Esophagus muscularis mucosa (tissue), 4 donors: ENCODE measurements around the gene DAND5. TPM values are rescaled to one million over a fixed set of nuclear protein-coding genes. Genes with fewer than 3 reads are reported as not detected.
A peak's percentile ranks its signal among the peaks of the same experiment; 100 is the strongest.

Experiments used
- DNase-seq: peaks from one replicate; pipeline ENCODE4 v3.0.0-alpha.2; 2017; ENCODE audit errors: extremely low spot score
- H3K27ac ChIP-seq, 4 donors: fragments of 200-600 bp; sonication (generic); replicated peaks in 1 of 4; 1 replicate in 3 of 4; 2 replicates in 1 of 4; pipeline ENCODE4 v1.5.1; 2016 to 2019; ENCODE audit warnings: mild to moderate bottlenecking in 1 of 4
- H3K27me3 ChIP-seq, 4 donors: fragments of 200-600 bp; sonication (generic); one replicate each; pipeline versions ENCODE4 v1.5.1 to v1.6.0; 2016 to 2019
- H3K36me3 ChIP-seq, 4 donors: fragments of 200-600 bp; sonication (generic); one replicate each; pipeline ENCODE4 v1.5.1; 2016 to 2019
- H3K4me1 ChIP-seq, 4 donors: fragments of 200-600 bp; sonication (generic); one replicate each; pipeline ENCODE4 v1.5.1; 2016 to 2019
- H3K4me3 ChIP-seq, 4 donors: fragments of 200-600 bp; sonication (generic); 1 replicate in 2 of 4; 2 replicates in 2 of 4; pipeline ENCODE4 v1.5.1; 2016 to 2019; ENCODE audit warnings: mild to moderate bottlenecking in 4 of 4, moderate library complexity in 1 of 4
- H3K9me3 ChIP-seq, 4 donors: fragments of 200-600 bp; sonication (generic); 1 replicate in 3 of 4; 2 replicates in 1 of 4; pipeline ENCODE4 v1.5.1; 2016 to 2019
- CTCF ChIP-seq, 3 experiments: fragments of 200-600 bp in 2 of 3; fragments of 450-650 bp in 1 of 3; sonication (generic) in 2 of 3; IDR thresholded peaks; one replicate each; pipeline ENCODE4 v1.5.1; 2017 to 2019; ENCODE audit warnings: antibody characterized with exemption in 3 of 3, mild to moderate bottlenecking in 2 of 3, moderate library complexity in 1 of 3
- EP300 ChIP-seq: sonication (generic); formaldehyde crosslinking; IDR thresholded peaks from one replicate; pipeline ENCODE4 v1.6.1; 2017; ENCODE audit warnings: antibody characterized with exemption
- POLR2A ChIP-seq: fragments of 450-650 bp; IDR thresholded peaks from one replicate; pipeline ENCODE4 v1.6.1; 2017; ENCODE audit warnings: antibody characterized with exemption, moderate library complexity, mild to moderate bottlenecking, low read depth
- POLR2AphosphoS5 ChIP-seq, 2 donors: sonication (generic); formaldehyde crosslinking; IDR thresholded peaks; one replicate each; pipeline ENCODE4 v1.6.1; 2017; ENCODE audit warnings: antibody characterized with exemption in 2 of 2
- WGBS: methylation state at CpG from one replicate; pipeline ENCODE4 v1.1.5; 2018; 5-methylcytosine and 5-hydroxymethylcytosine counted together
- intact Hi-C: fragments of 100-400 bp; cut with DNase I; formaldehyde crosslinking; loops from one replicate; pipeline ENCODE4 v1.15.1; 2023
- total RNA-seq, 4 donors: library from RNA; depleted of rRNA; stranded (reverse); fragments of >200 nt; gene quantifications; one replicate each; pipeline versions ENCODE4 v1.1.0 to v1.2.1, GENCODE V29; 2016

The DAND5 gene
- total RNA-seq, 4 donors from 2014 or later = 0.19 to 0.83 (median 0.29) TPM; not detected in 1

DNA sequence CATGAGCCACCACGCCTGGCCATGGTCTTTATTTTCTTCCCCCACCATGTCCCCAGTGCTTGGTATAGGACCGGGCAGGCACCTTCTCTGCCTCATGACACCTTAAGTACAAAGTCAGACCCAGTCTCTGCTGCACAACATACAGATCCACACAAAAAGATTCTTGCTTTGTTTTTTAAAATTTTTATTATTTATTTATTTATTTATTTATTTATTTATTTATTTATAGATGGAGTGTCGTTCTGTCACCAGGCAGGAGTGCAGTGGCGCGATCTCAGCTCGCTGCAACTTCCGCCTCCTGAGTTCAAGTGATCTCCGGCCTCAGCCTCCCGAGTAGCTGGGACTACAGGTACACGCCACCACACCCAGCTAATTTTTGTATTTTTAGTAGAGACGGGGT lies 23.4 kb downstream of the DAND5 start:
- Histone ChIP-seq H3K4me3 (no peak overlapping the region), H3K9me3 (no peaks in the 10 kb centered on the region), H3K36me3 (no peaks in the 10 kb centered on the region), H3K27ac (no peak overlapping the region), H3K27me3 (no peaks in the 10 kb centered on the region), H3K4me1 (peaks cover 12 to 22% (median 20%) of the 10 kb centered on the region in 4 donors)
- no peak for DNase-seq
- intact Hi-C loops = no loop called here
- TF ChIP-seq POLR2AphosphoS5 (IDR thresholded peaks at IDR 0.05) (no peak), CTCF (IDR thresholded peaks at IDR 0.05) (no peak), POLR2A (no peak)
- WGBS = 97% methylated on average over 11 of the region's 11 CpGs

DNA sequence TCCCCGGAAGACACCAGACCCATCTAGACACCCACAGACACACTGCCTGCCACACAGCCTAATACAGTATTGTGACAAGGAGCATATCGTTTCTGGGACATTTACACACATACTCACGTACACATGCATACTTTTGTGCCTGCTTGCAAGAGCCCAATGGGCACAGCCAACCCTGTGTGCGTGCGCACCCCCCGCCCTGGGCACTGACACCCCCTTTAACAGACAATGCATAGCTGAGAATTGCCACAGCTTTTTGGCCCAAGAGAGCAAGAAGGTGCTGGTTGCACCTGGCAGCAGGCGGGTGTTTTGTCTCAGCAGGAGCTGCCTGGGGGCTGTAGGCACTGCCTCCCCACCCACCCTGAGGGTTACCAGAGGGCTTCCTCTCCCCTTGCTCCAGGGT lies 24.2 kb downstream of the DAND5 start:
- WGBS = 86% methylated on average over 7 of the region's 7 CpGs
- no peak for DNase-seq
- no peaks in the 10 kb centered on the region for H3K9me3 ChIP-seq
- intact Hi-C loops = no loop called here
- TF ChIP-seq CTCF (IDR thresholded peaks at IDR 0.05) = no peak
- no peak for TF ChIP-seq EP300
- no peak for TF ChIP-seq POLR2A
- no peak for TF ChIP-seq POLR2AphosphoS5 (IDR thresholded peaks at IDR 0.05)
- peaks cover 13 to 30% (median 29%) of the 10 kb centered on the region in 4 donors for H3K4me1 ChIP-seq
- peaks cover 0 to 2% (median under 1%) of the 10 kb centered on the region in 4 donors for H3K36me3 ChIP-seq
- H3K27me3 ChIP-seq = no peaks in the 10 kb centered on the region
- H3K4me3 ChIP-seq = no peak overlapping the region
- H3K27ac ChIP-seq = peak overlapping the region in 2 of 4 donors; percentile 19 to 31

GRCh38 chr19:12994701-12995595 lies 25.6 kb downstream of the DAND5 start, which contains the start of gene NFIX:
TSS of gene NFIX (plus strand) at chr19:12995475. CDS start at chr19:12995838, 363 bp downstream.
- no peaks in the 10 kb centered on the region for H3K27me3 ChIP-seq
- whole genome bisulfite sequencing = 17% methylated on average over 23 of the region's 84 CpGs
- DNase-seq = no peak
- H3K4me1 ChIP-seq = peaks cover 17 to 44% (median 43%) of the 10 kb centered on the region in 4 donors
- peak within 1 kb of the TSS; percentile 88 to 98 (median 97) for H3K27ac ChIP-seq
- peak; percentile 15 to 61 for TF ChIP-seq POLR2AphosphoS5 (IDR thresholded peaks at IDR 0.05)
- TF ChIP-seq CTCF (IDR thresholded peaks at IDR 0.05) = no peak
- H3K9me3 ChIP-seq = no peaks in the 10 kb centered on the region
- intact Hi-C loops = no loop called here
- H3K36me3 ChIP-seq = peaks cover 0 to 14% (median 10%) of the 10 kb centered on the region in 4 donors
- peak within 1 kb of the TSS; percentile 74 to 92 (median 78) for H3K4me3 ChIP-seq

DNA sequence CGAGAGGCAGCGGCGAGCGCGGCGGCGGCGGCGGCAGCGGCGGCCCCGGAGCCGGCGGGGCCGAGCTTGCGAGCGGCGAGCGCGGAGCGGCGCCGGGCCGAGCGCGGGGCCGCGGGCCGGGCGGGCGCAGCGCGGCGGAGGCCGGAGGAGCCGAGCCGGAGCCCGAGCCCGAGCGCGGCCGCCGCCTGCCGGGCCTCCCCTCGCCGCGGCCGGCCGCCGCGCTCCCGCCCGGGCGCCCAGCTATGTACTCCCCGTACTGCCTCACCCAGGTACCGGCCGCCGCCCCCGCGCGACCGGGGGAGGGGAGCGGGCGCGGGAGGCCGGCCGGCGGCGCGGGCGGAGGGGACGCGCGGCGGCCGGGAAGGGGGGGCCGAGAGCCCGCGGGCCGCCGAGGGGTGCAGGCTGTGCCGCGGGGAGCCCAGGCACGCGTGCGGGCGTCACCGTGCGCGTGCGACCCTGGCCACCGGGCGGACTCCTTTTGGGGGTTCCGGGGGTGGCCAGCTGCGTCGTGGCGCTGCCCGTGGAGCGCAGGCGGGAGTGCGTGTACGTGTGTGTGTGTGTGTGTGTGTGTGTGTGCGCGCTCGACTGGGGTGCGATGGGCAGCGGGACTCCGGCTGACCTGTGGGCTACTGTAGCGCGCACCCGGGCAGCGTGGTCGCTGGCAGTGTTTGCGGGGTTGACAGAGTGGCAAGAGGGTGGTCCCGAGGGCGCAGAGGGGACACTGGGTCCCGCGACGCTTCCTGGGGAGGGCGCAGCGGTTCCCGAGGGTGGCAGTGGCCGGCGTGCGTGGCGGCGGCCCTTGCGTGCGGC lies 26.4 kb downstream of the DAND5 start:
- intact Hi-C loops = loop anchor here (2.0 kb wide), 1 partner anchor 27 kb away; no protein-coding TSS in a partner anchor
- DNase-seq = no peak
- 0% methylated on average over 40 of the region's 129 CpGs for WGBS

More for the DNA sequence above, 26.4 kb downstream of the DAND5 start:
- H3K9me3 ChIP-seq = no peaks in the 10 kb centered on the region
- H3K4me3 ChIP-seq = peak overlapping the region; percentile 74 to 92 (median 78)
- H3K4me1 ChIP-seq = peaks cover 22 to 53% (median 51%) of the 10 kb centered on the region in 4 donors
- peaks cover 0 to 14% (median 10%) of the 10 kb centered on the region in 4 donors for H3K36me3 ChIP-seq
- TF ChIP-seq POLR2AphosphoS5 (IDR thresholded peaks at IDR 0.05) (no peak), CTCF (IDR thresholded peaks at IDR 0.05) (no peak), EP300 (no peak), POLR2A (no peak)
- no peaks in the 10 kb centered on the region for H3K27me3 ChIP-seq
- peak overlapping the region; percentile 88 to 98 (median 97) for H3K27ac ChIP-seq
